GM23248 (cell line): ENCODE measurements around the gene PTPN2. TPM values are rescaled to one million over a fixed set of nuclear protein-coding genes. Genes with fewer than 3 reads are reported as not detected.

ENCODE experiments used
- DNase-seq: peaks from one replicate; pipeline ENCODE4 v3.0.0-alpha.2; 2015
- H2AFZ ChIP-seq: fragments of 200-600 bp; sonication (generic); 2 replicates; pipeline ENCODE4 v1.6.1; 2016; ENCODE audit warnings: antibody characterized with exemption
- H3F3A ChIP-seq: fragments of 200-600 bp; sonication (generic); 2 replicates; pipeline ENCODE4 v1.6.1; 2016; ENCODE audit warnings: mild to moderate bottlenecking, antibody characterized with exemption, mixed run types; ENCODE audit not compliant: insufficient read depth
- H3K27ac ChIP-seq: fragments of 200-600 bp; sonication (generic); 2 replicates; pipeline ENCODE4 v1.5.1; 2016; ENCODE audit warnings: mild to moderate bottlenecking
- H3K27me3 ChIP-seq: fragments of 200-600 bp; sonication (generic); replicated peaks from 2 replicates; pipeline ENCODE4 v1.6.1; 2016; ENCODE audit warnings: mild to moderate bottlenecking; ENCODE audit not compliant: insufficient read depth
- H3K36me3 ChIP-seq: fragments of 200-600 bp; sonication (generic); 2 replicates; pipeline ENCODE4 v1.6.1; 2016; ENCODE audit warnings: low read depth, mild to moderate bottlenecking
- H3K4me1 ChIP-seq: fragments of 200-600 bp; sonication (generic); 2 replicates; pipeline ENCODE4 v1.6.1; 2016; ENCODE audit warnings: mild to moderate bottlenecking; ENCODE audit not compliant: insufficient read depth
- H3K4me2 ChIP-seq: fragments of 200-600 bp; sonication (generic); one replicate; pipeline ENCODE4 v1.6.1; 2016; ENCODE audit warnings: mild to moderate bottlenecking; ENCODE audit not compliant: unreplicated experiment
- H3K4me3 ChIP-seq: fragments of 200-600 bp; sonication (generic); 2 replicates; pipeline ENCODE4 v1.5.1; 2016; ENCODE audit warnings: mild to moderate bottlenecking
- H3K79me2 ChIP-seq: fragments of 200-600 bp; sonication (generic); 2 replicates; pipeline ENCODE4 v1.6.1; 2016; ENCODE audit warnings: mild to moderate bottlenecking; ENCODE audit not compliant: insufficient read depth
- H3K9ac ChIP-seq: fragments of 200-600 bp; sonication (generic); 2 replicates; pipeline ENCODE4 v1.6.1; 2016; ENCODE audit warnings: mild to moderate bottlenecking
- H3K9me2 ChIP-seq: fragments of 200-600 bp; sonication (generic); 2 replicates; pipeline ENCODE4 v1.6.1; 2016; ENCODE audit warnings: mixed run types, mild to moderate bottlenecking, moderate library complexity; ENCODE audit not compliant: insufficient read depth
- H3K9me3 ChIP-seq: fragments of 200-600 bp; sonication (generic); one replicate; pipeline ENCODE4 v1.6.1; 2017; ENCODE audit warnings: low read depth
- H4K20me1 ChIP-seq: fragments of 200-600 bp; sonication (generic); 2 replicates; pipeline ENCODE4 v1.6.0; 2016; ENCODE audit not compliant: insufficient read depth
- EZH2 ChIP-seq: fragments of 200-600 bp; sonication (generic); IDR thresholded peaks from 2 replicates; pipeline ENCODE4 v1.6.1; 2018; ENCODE audit warnings: antibody characterized with exemption, mild to moderate bottlenecking; ENCODE audit not compliant: insufficient read depth, poor library complexity, severe bottlenecking
- EZH2phosphoT487 ChIP-seq: fragments of 200-600 bp; sonication (generic); IDR thresholded peaks from 2 replicates; pipeline ENCODE4 v1.6.1; 2018; ENCODE audit warnings: antibody characterized with exemption, moderate library complexity, mild to moderate bottlenecking, low read depth; ENCODE audit not compliant: insufficient read depth
- WGBS, 2 experiments: methylation state at CpG; one replicate each; pipeline ENCODE4 v1.1.6; 2015 to 2017; ENCODE audit warnings: low lambda C conversion rate in 2 of 2, low coverage in 1 of 2; ENCODE audit errors: missing lambda C conversion rate in 2 of 2; 5-methylcytosine and 5-hydroxymethylcytosine counted together
- in situ Hi-C: fragments of 300-500 bp; cut with MboI; formaldehyde crosslinking; loops from 2 replicates; pipeline ENCODE4 v1.15.0; 2020
- polyA plus RNA-seq: library from polyadenylated mRNA; unstranded; fragments of >200 nt; fragmentation: Nextera tagmentation; extraction: Ambion mirVana; gene quantifications from 2 replicates; pipeline ENCODE4 v1.2.1, GENCODE V29; 2016
- total RNA-seq: library from RNA; depleted of rRNA; stranded (reverse); fragments of >200 nt; shearing (Covaris generic); gene quantifications from 2 replicates; pipeline ENCODE4 v1.2.3, GENCODE V29; 2014

PTPN2 gene
- total and polyA plus RNA-seq, 2 experiments from 2014 or later = 18.4 to 30.5 TPM

GRCh38 chr18:12816451-12816850 is 67.6 kb downstream of the PTPN2 start:
- Histone ChIP-seq H3K9me2 (no peaks in the 10 kb centered on the region), H3K79me2 (no peaks in the 10 kb centered on the region), H3K4me2 (no peak overlapping the region), H3K4me3 (no peak overlapping the region), H3K4me1 (no peaks in the 10 kb centered on the region), H3K36me3 (peaks cover 16% of the 10 kb centered on the region; the same call in 1 of the 2 replicates), H3K27me3 (no peaks in the 10 kb centered on the region), H4K20me1 (no peaks in the 10 kb centered on the region), H3K27ac (no peak overlapping the region), H3K9ac (no peak overlapping the region), H3F3A (no peaks in the 10 kb centered on the region), H2AFZ (no peak overlapping the region), H3K9me3 (no peaks in the 10 kb centered on the region)
- in situ Hi-C loops = no loop called here
- no peak for DNase-seq
- TF ChIP-seq EZH2phosphoT487 (no peak), EZH2 (no peak)
- 95 to 96% methylated on average over 2 of the region's 2 CpGs for WGBS, 2 experiments

DNA sequence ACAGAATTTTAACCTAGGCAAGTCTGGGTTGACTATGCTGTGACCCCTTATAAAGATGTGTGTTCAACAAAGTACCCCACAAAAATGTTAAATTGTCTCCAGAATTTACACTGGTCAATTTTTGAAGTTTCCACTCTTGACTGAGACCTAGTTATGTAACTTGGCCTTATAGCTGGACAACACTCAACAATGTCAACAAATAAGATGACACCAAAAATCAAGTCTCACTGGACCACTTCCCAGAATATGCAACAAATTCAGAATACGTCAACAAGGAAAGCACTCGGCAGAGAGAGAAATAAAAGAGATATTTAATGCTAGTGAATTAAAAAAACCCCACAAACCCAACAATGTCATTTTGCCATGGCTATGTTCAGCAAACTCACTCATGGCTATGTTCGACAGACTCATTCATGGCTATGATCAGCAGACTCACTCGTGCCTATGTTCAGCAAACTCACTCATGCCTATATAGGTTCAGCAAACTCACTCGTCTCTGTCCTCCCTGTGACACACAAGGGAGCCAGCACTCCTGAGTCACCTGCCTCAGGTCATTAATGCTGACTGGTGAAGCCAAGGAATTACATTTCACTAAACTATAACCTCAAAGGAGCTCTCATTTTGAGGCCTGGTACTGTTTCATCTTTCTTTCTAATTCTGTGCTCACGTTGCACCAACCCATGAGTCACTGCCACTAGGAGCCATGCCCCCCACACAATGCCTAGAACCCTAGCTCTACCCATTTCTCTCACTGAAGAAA is 72.7 kb downstream of the PTPN2 start:
- Histone ChIP-seq H3K27me3 (no peaks in the 10 kb centered on the region), H3K79me2 (0 out of 2 replicates have a peak, but pooled peaks cover under 1% of the 10 kb centered on the region), H3F3A (no peaks in the 10 kb centered on the region), H3K4me2 (no peak overlapping the region), H3K27ac (no peak overlapping the region), H3K9me3 (no peaks in the 10 kb centered on the region), H3K9me2 (no peaks in the 10 kb centered on the region), H3K9ac (no peak overlapping the region), H3K36me3 (peaks cover 11% of the 10 kb centered on the region; the same call in 1 of the 2 replicates), H3K4me3 (no peak overlapping the region), H2AFZ (no peak overlapping the region), H3K4me1 (no peaks in the 10 kb centered on the region), H4K20me1 (no peaks in the 10 kb centered on the region)
- no peak for TF ChIP-seq EZH2phosphoT487
- in situ Hi-C loops = no loop called here
- peak; percentile 35 for DNase-seq
- WGBS, 2 experiments = 78 to 84% methylated on average over 6 of the region's 6 CpGs

DNA sequence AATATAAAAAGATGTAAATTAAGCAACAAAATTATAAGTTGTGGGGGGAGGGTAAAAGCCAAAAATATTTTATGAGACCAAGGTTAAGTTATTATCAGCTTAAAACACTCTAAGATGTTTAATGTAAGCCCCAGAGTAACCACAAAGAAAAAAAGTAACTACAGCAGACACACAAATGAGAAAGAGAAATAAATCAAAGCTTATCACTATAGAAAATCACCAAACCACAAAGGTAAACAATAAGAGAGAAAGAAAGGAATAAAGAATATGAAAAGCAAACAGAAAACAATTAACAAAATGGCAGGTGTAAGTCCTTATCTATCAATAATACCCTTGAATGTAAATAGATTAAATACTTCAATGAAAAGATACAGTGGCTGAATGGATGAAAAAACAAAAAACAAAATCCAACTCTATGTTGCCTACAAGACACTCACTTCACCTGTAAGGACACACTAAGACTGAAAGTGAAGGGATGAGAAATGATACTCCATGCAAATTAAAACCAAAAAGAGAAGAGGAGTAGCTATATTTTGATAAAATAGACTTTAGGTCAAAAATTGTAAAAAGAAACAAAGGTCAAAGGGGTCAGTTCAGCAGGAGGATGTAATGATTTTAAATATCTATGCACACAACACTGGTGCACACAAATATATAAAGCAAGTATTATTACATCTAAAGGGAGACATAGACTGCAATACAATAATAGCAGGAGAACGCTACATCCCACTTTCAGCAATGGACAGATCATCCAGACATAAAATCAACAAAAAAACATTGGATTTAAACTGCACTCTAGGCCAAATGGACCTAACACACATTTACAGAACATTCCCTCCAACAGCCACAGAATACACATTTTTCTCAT is 80.7 kb downstream of the PTPN2 start:
- peaks cover 3% of the 10 kb centered on the region; the same call in 1 of the 2 replicates for H3K36me3 ChIP-seq
- no peaks in the 10 kb centered on the region for H3K9me2 ChIP-seq
- no peak for DNase-seq
- H4K20me1 ChIP-seq = no peaks in the 10 kb centered on the region
- H3K27me3 ChIP-seq = no peaks in the 10 kb centered on the region
- H3F3A ChIP-seq = no peaks in the 10 kb centered on the region
- no peak overlapping the region for H2AFZ ChIP-seq
- 92 to 100% methylated on average over 1 of the region's 1 CpG for WGBS, 2 experiments
- no peaks in the 10 kb centered on the region for H3K9me3 ChIP-seq
- TF ChIP-seq EZH2phosphoT487 = no peak
- TF ChIP-seq EZH2 = no peak
- no peaks in the 10 kb centered on the region for H3K4me1 ChIP-seq
- no peak overlapping the region for H3K4me2 ChIP-seq
- H3K27ac ChIP-seq = no peak overlapping the region
- peaks cover 27% of the 10 kb centered on the region; the same call in 1 of the 2 replicates for H3K79me2 ChIP-seq
- no peak overlapping the region for H3K4me3 ChIP-seq
- in situ Hi-C loops = no loop called here
- no peak overlapping the region for H3K9ac ChIP-seq

DNA sequence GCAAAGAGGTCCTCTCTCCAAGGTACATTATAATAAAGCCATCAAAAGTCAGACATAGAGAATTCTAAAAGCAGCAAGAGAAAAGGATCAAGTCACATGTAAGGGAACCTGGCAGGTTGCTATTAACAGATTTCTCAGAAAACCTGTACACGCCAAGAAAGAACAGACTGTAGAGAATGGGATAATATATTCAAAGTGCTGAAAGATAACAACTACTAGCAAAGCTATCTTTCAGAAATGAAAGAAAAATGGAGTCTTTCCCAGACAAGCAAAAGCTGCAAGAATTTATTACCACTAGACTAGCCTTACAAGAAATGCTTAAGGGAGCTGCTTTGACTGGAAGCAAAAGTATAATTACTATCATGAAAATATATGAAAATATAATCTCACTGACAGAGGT is 81.5 kb downstream of the PTPN2 start:
- Histone ChIP-seq H3K4me3 (no peak overlapping the region), H3K36me3 (peaks cover 3% of the 10 kb centered on the region; the same call in 1 of the 2 replicates), H3K9me2 (no peaks in the 10 kb centered on the region), H3K4me1 (no peaks in the 10 kb centered on the region), H3K9ac (no peak overlapping the region), H3K27ac (no peak overlapping the region), H3K79me2 (peaks cover 27% of the 10 kb centered on the region; the same call in 1 of the 2 replicates), H3K4me2 (no peak overlapping the region), H3F3A (no peaks in the 10 kb centered on the region), H4K20me1 (no peaks in the 10 kb centered on the region), H2AFZ (no peak overlapping the region), H3K27me3 (no peaks in the 10 kb centered on the region), H3K9me3 (no peaks in the 10 kb centered on the region)
- WGBS, 2 experiments = 95 to 96% methylated on average over 1 of the region's 1 CpG
- DNase-seq = no peak
- in situ Hi-C loops = no loop called here
- TF ChIP-seq EZH2phosphoT487 (no peak), EZH2 (no peak)
